ENCODE data around the gene CEP170. TPM values are rescaled to one million over a fixed set of nuclear protein-coding genes. Genes with fewer than 3 reads are reported as not detected.
"Not testable (repeated sequence)": the region's sequence is repeated elsewhere in the genome, so short reads cannot be mapped to it uniquely, and the experiment has no call there.

Gene CEP170
- total RNA-seq, 1 donor from 2014 or later, result 125 TPM

GRCh38 chr1:243140498-243140897 is 114.6 kb downstream of the CEP170 start:
- not testable (repeated sequence) for H3K4me3 Mint-ChIP-seq (ENCODE audit: unreplicated experiment); H3K9me3 Mint-ChIP-seq (ENCODE audit: unreplicated experiment); H3K27me3 Mint-ChIP-seq (ENCODE audit: unreplicated experiment); H3K27ac Mint-ChIP-seq (ENCODE audit: unreplicated experiment); DNase-seq (ENCODE audit: extremely low spot score, unreplicated experiment); H3K4me1 Mint-ChIP-seq (ENCODE audit: unreplicated experiment)
- peak; percentile 56 for TF ChIP-seq CTCF (IDR thresholded peaks at IDR 0.05)
- H3K36me3 Mint-ChIP-seq (ENCODE audit: unreplicated experiment), result peaks cover 17% of the 10 kb centered on the region

- H3K4me3 Mint-ChIP-seq (ENCODE audit: unreplicated experiment); H3K27ac Mint-ChIP-seq (ENCODE audit: unreplicated experiment); H3K27me3 Mint-ChIP-seq (ENCODE audit: unreplicated experiment); H3K4me1 Mint-ChIP-seq (ENCODE audit: unreplicated experiment); DNase-seq (ENCODE audit: extremely low spot score, unreplicated experiment); H3K9me3 Mint-ChIP-seq (ENCODE audit: unreplicated experiment): not testable (repeated sequence)
- H3K36me3 Mint-ChIP-seq (ENCODE audit: unreplicated experiment), result peaks cover 23% of the 10 kb centered on the region
Measured at GRCh38 chr1:243122876-243123409, 132.1 kb downstream of the CEP170 start.

DNA sequence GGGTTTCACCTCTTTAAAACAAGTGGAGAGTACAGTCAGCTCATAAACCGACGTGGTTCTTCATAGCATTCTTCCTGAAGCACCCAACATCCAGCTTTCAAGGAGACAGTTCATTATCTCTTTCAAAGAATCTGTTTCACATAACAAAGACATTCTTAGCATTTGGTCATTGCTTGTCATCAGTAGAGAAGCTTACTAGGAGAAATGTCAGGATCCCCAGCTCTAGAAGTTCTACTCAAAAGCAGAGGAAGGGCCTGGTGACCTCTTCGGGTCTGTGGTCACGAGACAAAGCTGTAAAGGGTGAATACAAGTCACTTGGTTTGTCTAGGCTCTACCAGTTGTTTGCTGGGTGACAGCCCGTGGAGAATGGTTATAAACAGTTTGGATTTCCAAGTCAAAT is 133.1 kb downstream of the CEP170 start:
- not testable (repeated sequence) for H3K27me3 Mint-ChIP-seq (ENCODE audit: unreplicated experiment); DNase-seq (ENCODE audit: extremely low spot score, unreplicated experiment); H3K27ac Mint-ChIP-seq (ENCODE audit: unreplicated experiment); H3K4me3 Mint-ChIP-seq (ENCODE audit: unreplicated experiment); H3K9me3 Mint-ChIP-seq (ENCODE audit: unreplicated experiment)
- H3K4me1 Mint-ChIP-seq (ENCODE audit: unreplicated experiment), result peaks cover 11% of the 10 kb centered on the region
- H3K36me3 Mint-ChIP-seq (ENCODE audit: unreplicated experiment), result peaks cover 24% of the 10 kb centered on the region

DNA sequence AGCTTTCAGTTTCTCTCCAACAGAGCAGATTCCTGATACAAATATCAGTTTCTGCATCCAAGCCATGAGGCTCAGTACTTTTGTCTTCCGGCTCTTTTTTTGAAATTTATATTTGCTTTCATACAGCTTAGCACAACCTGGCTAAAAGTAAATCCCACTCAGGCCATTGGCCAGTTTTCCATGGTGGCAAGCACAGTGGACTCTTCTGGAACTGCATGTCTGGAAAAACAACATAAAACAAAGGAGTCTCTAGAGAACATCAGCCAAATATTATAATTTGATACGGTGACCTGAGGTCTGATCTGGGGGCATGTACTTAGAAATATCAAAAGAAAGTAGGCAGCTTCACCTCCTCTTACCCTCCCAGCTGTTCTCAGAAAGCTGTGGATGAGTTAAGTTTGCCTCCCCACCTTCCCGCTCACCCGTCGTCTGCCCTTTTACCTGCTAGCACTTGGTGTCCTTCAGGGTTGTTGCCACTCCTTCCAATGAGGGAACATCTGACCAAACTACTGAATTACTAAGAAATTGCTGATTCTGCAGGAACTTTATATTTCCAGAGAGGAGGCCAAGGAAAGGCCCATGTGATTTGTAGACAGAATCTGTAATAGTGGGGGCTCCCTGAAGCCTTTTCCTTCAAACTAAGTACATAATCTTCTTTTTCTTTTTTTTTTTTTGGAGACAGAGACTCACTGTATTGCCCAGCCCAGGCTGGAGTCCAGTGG is 136.3 kb downstream of the CEP170 start:
- not testable (repeated sequence) for DNase-seq (ENCODE audit: extremely low spot score, unreplicated experiment); H3K4me3 Mint-ChIP-seq (ENCODE audit: unreplicated experiment); H3K27me3 Mint-ChIP-seq (ENCODE audit: unreplicated experiment); H3K27ac Mint-ChIP-seq (ENCODE audit: unreplicated experiment); H3K9me3 Mint-ChIP-seq (ENCODE audit: unreplicated experiment)
- peaks cover 17% of the 10 kb centered on the region for H3K36me3 Mint-ChIP-seq (ENCODE audit: unreplicated experiment)
- H3K4me1 Mint-ChIP-seq (ENCODE audit: unreplicated experiment), result peaks cover 27% of the 10 kb centered on the region

DNA sequence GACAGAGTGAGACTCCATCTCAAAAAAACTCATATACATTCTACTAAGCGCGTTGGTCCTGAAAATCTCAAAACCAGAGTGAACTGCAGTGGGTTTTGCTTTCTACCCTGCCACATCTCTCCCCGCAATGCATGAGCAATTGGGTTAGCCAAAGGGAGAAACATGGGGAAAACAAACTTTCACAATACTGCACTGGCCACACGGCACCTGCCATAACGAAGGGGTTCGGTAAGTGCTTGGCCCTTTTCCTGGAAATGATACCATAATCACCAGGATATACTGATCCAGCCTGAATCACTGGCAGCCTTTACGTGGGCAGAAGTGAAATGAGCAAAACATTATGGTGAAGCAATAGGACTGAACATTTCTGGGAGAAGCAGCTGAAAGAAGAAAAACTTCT is 138.9 kb downstream of the CEP170 start:
- not testable (repeated sequence) for H3K9me3 Mint-ChIP-seq (ENCODE audit: unreplicated experiment); H3K27me3 Mint-ChIP-seq (ENCODE audit: unreplicated experiment); H3K27ac Mint-ChIP-seq (ENCODE audit: unreplicated experiment); DNase-seq (ENCODE audit: extremely low spot score, unreplicated experiment); H3K4me3 Mint-ChIP-seq (ENCODE audit: unreplicated experiment); H3K36me3 Mint-ChIP-seq (ENCODE audit: unreplicated experiment)
- H3K4me1 Mint-ChIP-seq (ENCODE audit: unreplicated experiment), result peaks cover 26% of the 10 kb centered on the region

GRCh38 chr1:243114769-243115168 is 140.3 kb downstream of the CEP170 start:
- H3K36me3 Mint-ChIP-seq (ENCODE audit: unreplicated experiment); H3K4me3 Mint-ChIP-seq (ENCODE audit: unreplicated experiment); DNase-seq (ENCODE audit: extremely low spot score, unreplicated experiment); H3K27me3 Mint-ChIP-seq (ENCODE audit: unreplicated experiment); H3K9me3 Mint-ChIP-seq (ENCODE audit: unreplicated experiment): not testable (repeated sequence)
- peaks cover 26% of the 10 kb centered on the region for H3K4me1 Mint-ChIP-seq (ENCODE audit: unreplicated experiment)
- H3K27ac Mint-ChIP-seq (ENCODE audit: unreplicated experiment), result peak overlapping the region; percentile 84

DNA sequence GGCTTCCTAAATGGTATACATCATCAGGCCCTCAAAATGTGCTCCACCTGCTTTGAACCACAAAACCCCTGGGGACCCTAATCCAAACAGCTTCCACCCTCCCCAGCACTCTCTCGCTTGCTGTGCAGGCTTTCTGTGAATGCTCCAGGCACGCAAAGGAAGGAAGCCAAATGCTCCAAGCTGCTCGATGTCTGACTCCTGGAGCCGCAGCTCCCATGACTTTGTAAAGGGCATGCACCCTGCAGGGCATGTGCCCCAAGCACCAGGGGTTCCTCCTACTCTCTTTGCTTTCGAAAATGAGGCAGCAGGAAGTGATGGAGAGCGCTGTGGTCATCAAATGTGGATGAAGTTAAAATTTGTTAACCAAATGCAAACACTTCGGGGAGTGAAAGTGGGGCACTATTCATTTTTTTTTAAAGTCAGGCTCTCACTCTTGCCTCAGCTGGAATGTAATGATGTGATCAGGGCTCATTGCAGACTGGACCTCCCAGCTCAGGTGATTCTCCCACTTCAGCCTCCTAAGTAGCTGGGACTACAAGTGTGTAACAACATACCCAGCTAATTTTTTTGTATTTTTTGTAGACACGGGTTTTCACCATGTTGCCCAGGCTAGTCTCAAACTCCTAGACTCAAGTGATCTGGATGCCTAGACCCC is 140.9 kb downstream of the CEP170 start:
- peak overlapping the region; percentile 84 for H3K27ac Mint-ChIP-seq (ENCODE audit: unreplicated experiment)
- H3K9me3 Mint-ChIP-seq (ENCODE audit: unreplicated experiment); H3K36me3 Mint-ChIP-seq (ENCODE audit: unreplicated experiment): not testable (repeated sequence)
- peaks cover 26% of the 10 kb centered on the region for H3K4me1 Mint-ChIP-seq (ENCODE audit: unreplicated experiment)
- DNase-seq (ENCODE audit: extremely low spot score, unreplicated experiment), result peak; percentile 95
- H3K27me3 Mint-ChIP-seq (ENCODE audit: unreplicated experiment), result peaks cover 12% of the 10 kb centered on the region
- peak overlapping the region; percentile 33 for H3K4me3 Mint-ChIP-seq (ENCODE audit: unreplicated experiment)

- Mint-ChIP-seq H3K4me1 (ENCODE audit: unreplicated experiment) (peaks cover 21% of the 10 kb centered on the region), H3K27ac (ENCODE audit: unreplicated experiment) (peak overlapping the region; percentile 50)
- not testable (repeated sequence) for H3K4me3 Mint-ChIP-seq (ENCODE audit: unreplicated experiment); DNase-seq (ENCODE audit: extremely low spot score, unreplicated experiment); H3K36me3 Mint-ChIP-seq (ENCODE audit: unreplicated experiment); H3K27me3 Mint-ChIP-seq (ENCODE audit: unreplicated experiment); H3K9me3 Mint-ChIP-seq (ENCODE audit: unreplicated experiment)
Measured at GRCh38 chr1:243107171-243107570, 147.9 kb downstream of the CEP170 start.

DNA sequence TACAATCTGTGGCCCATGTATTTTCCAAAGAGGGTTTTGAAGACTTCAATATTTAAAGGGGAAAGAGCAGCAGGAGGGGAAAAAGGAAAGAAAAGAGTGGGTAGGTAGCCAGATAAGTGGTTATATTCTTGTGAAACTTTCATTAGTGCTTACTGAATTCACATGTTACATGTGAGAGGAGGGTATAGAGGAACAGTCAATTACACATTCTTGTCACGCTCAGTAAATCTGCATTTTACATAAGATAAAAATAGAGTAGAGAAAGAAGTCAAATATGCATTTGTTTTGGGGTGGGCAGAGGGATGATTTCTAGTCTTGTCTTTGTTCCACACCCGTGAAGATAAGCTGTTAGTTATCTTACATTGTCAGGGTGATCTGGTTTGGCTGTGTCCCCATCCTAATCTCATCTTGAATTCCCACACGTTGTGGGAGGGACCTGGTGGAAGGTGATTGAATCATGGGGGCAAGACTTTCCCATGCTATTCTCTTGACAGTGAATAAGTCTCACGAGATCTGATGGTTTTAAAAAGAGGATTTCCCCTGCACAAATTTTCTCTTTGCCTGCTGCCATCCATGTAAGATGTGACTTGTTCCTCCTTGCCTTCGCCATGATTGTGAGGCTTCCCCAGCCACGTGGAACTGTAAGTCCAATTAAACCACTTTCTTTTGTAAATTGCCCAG is 149.3 kb downstream of the CEP170 start:
- Mint-ChIP-seq H3K27ac (ENCODE audit: unreplicated experiment) (peak overlapping the region; percentile 41), H3K4me1 (ENCODE audit: unreplicated experiment) (peaks cover 21% of the 10 kb centered on the region)
- not testable (repeated sequence) for H3K36me3 Mint-ChIP-seq (ENCODE audit: unreplicated experiment); H3K27me3 Mint-ChIP-seq (ENCODE audit: unreplicated experiment); H3K9me3 Mint-ChIP-seq (ENCODE audit: unreplicated experiment); DNase-seq (ENCODE audit: extremely low spot score, unreplicated experiment); H3K4me3 Mint-ChIP-seq (ENCODE audit: unreplicated experiment)

GRCh38 chr1:243105104-243105503 is 150.0 kb downstream of the CEP170 start:
- H3K4me3 Mint-ChIP-seq (ENCODE audit: unreplicated experiment); DNase-seq (ENCODE audit: extremely low spot score, unreplicated experiment); H3K27me3 Mint-ChIP-seq (ENCODE audit: unreplicated experiment); H3K9me3 Mint-ChIP-seq (ENCODE audit: unreplicated experiment); H3K36me3 Mint-ChIP-seq (ENCODE audit: unreplicated experiment): not testable (repeated sequence)
- Mint-ChIP-seq H3K4me1 (ENCODE audit: unreplicated experiment) (peaks cover 21% of the 10 kb centered on the region), H3K27ac (ENCODE audit: unreplicated experiment) (peak overlapping the region; percentile 5)

GRCh38 chr1:243104452-243104851 is 150.6 kb downstream of the CEP170 start:
- not testable (repeated sequence) for H3K9me3 Mint-ChIP-seq (ENCODE audit: unreplicated experiment)

More at GRCh38 chr1:243104452-243104851, 150.6 kb downstream of the CEP170 start:
- H3K36me3 Mint-ChIP-seq (ENCODE audit: unreplicated experiment); DNase-seq (ENCODE audit: extremely low spot score, unreplicated experiment); H3K27me3 Mint-ChIP-seq (ENCODE audit: unreplicated experiment); H3K27ac Mint-ChIP-seq (ENCODE audit: unreplicated experiment); H3K4me3 Mint-ChIP-seq (ENCODE audit: unreplicated experiment): not testable (repeated sequence)
- peaks cover 22% of the 10 kb centered on the region for H3K4me1 Mint-ChIP-seq (ENCODE audit: unreplicated experiment)
